Esophagus squamous epithelium (tissue), 4 donors: ENCODE measurements around the gene ZNRF1.

Experiments
- CTCF ChIP-seq, 6 experiments: fragments of 450-650 bp in 4 of 6; fragments of 200-600 bp in 2 of 6; sonication (generic) in 2 of 6; IDR thresholded peaks; one replicate each; pipeline ENCODE4 v1.5.1; 2016 to 2019; ENCODE audit warnings: antibody characterized with exemption in 6 of 6, mild to moderate bottlenecking in 4 of 6, moderate library complexity in 4 of 6
- POLR2A ChIP-seq, 4 donors: fragments of 450-650 bp; IDR thresholded peaks; one replicate each; pipeline ENCODE4 v1.6.1; 2017; ENCODE audit warnings: antibody characterized with exemption in 4 of 4, mild to moderate bottlenecking in 4 of 4, moderate library complexity in 3 of 4

DNA sequence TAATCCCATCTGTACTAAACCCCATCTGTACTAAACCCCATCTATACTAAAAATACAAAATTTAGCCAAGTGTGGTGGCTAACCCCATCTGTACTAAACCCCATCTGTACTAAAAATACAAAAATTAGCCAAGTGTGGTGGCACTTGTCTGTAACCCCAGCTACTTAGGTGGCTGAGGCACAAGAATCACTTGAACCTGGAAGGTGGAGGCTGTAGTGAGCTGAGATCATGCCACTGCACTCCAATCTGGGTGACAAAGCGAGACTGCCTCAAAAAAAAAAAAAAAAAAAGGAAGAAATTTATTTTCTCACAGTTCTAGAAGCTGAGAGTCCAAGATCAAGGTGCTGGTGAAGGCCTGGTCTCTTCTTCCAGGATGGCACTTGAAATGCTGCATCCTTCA, 161.6 kb downstream of the ZNRF1 start:
- TF ChIP-seq CTCF (IDR thresholded peaks at IDR 0.05) (no peak), POLR2A (IDR thresholded peaks at IDR 0.05) (no peak)
